NB4 (cell line): ENCODE measurements around the gene DNPH1.
A peak's percentile ranks its signal among the peaks of the same experiment; 100 is the strongest.

Experiments
- DNase-seq: peaks from one replicate; pipeline ENCODE4 v3.0.0; 2010; ENCODE audit warnings: low read depth
- H3K4me3 ChIP-seq: one replicate; pipeline ENCODE4 v1.5.1; 2011; ENCODE audit warnings: mild to moderate bottlenecking, low read depth, low read length, moderate library complexity
- CTCF ChIP-seq: IDR thresholded peaks from one replicate; pipeline ENCODE4 v1.5.1; 2012; ENCODE audit warnings: low read depth, low read length
- MAX ChIP-seq: IDR thresholded peaks from 2 replicates; pipeline ENCODE4 v1.6.1; 2011; ENCODE audit warnings: low read depth, low read length
- MYC ChIP-seq: IDR thresholded peaks from 2 replicates; pipeline ENCODE4 v1.6.1; 2011; ENCODE audit warnings: low read depth, low read length
- POLR2A ChIP-seq: IDR thresholded peaks from 2 replicates; pipeline ENCODE4 v1.6.1; 2011; ENCODE audit warnings: mild to moderate bottlenecking; ENCODE audit not compliant: insufficient read length; ENCODE audit errors: extremely low read depth

The DNPH1 gene

GRCh38 chr6:43271103-43271815 lies 42.0 kb upstream of the DNPH1 start:
- no peak for DNase-seq
- TF ChIP-seq MAX (no peak), CTCF (no peak), POLR2A (no peak), MYC (no peak)
- H3K4me3 ChIP-seq: no peak overlapping the region

GRCh38 chr6:43269273-43270007 lies 40.2 kb upstream of the DNPH1 start:
- TF ChIP-seq MYC (no peak), CTCF (no peak), MAX (no peak), POLR2A (no peak)
- DNase-seq: peak; percentile 52
- H3K4me3 ChIP-seq: peak overlapping the region; percentile 19

GRCh38 chr6:43268782-43269272 lies 39.5 kb upstream of the DNPH1 start:
- TF ChIP-seq MAX (no peak), MYC (no peak), POLR2A (no peak), CTCF (no peak)
- DNase-seq: no peak
- H3K4me3 ChIP-seq: peak overlapping the region; percentile 19

GRCh38 chr6:43268355-43268700 lies 39.0 kb upstream of the DNPH1 start:
- DNase-seq: no peak
- no peak for TF ChIP-seq CTCF
- TF ChIP-seq MYC: no peak
- no peak for TF ChIP-seq POLR2A
- no peak for TF ChIP-seq MAX
- H3K4me3 ChIP-seq: no peak overlapping the region

GRCh38 chr6:43267619-43268354 lies 38.5 kb upstream of the DNPH1 start:
- no peak overlapping the region for H3K4me3 ChIP-seq
- TF ChIP-seq CTCF (no peak), POLR2A (no peak), MYC (no peak), MAX (no peak)
- no peak for DNase-seq
